ENCODE data around the gene PTOV1.

Gene PTOV1

GRCh38 chr19:49875177-49875576 is 24.2 kb downstream of the PTOV1 start:
- no peak for DNase-seq (ENCODE audit: low spot score)

DNA sequence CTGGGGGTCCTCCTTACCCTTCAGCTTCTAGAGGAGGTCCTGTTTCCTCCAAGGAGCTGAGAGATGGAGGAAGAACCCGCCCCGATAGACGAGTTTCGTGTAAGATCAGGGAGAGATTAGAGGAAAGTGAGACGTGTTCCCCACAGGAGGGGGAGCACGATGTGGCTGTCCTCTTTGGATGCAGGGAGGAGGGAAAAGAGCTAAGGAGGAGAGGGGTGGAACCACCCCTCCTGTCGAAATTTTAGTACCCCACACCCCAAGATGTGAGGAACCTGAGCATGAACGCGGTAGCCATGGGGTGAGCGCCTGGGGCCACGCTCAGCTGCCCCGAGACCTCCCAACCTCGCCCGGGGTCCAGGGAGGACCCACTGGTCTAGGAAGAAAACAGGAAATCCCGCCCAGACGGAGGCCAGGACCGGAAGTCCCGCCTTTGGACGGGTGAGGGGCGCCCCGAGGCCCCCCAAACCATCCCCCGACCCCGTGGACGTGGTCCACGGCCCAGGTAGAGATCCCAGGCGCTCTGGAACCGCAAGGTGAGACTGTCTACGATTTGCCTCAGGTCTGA is 25.0 kb downstream of the PTOV1 start:
- peak; percentile 58 for DNase-seq (ENCODE audit: low spot score)

GRCh38 chr19:49876422-49877019 is 25.6 kb downstream of the PTOV1 start:
- DNase-seq (ENCODE audit: low spot score), result peak; percentile 100

GRCh38 chr19:49877020-49877878 is 26.3 kb downstream of the PTOV1 start, which contains the start of the genes AKT1S1 and TBC1D17:
Gene AKT1S1, minus strand, starts transcription at chr19:49877355. Its CDS starts 4,060 bp downstream, at chr19:49873295.
Gene TBC1D17, plus strand, starts transcription at chr19:49877702. Its CDS starts 22 bp downstream, at chr19:49877724.
- DNase-seq (ENCODE audit: low spot score), result peak; percentile 100

- peak; percentile 96 for DNase-seq (ENCODE audit: low spot score)
Measured at GRCh38 chr19:49877879-49878743, 27.2 kb downstream of the PTOV1 start.

DNA sequence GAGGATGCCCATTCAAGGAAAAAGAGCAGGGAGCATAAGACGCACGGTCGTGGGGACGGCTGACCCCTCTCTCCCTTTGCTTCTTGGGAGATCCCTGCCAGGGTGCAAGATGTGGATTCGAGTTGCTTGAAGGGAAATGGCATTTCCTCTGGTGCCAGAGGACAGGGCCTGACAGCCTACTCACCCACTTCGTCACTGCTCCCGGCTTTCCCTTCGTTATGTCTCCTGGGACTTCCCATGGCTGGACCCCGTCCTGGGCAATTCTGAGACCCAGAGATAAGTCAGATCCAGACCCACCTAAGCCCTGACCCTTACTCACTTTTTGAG is 27.7 kb downstream of the PTOV1 start:
- no peak for DNase-seq (ENCODE audit: low spot score)

- DNase-seq (ENCODE audit: low spot score), result no peak
Measured at GRCh38 chr19:49879243-49879963, 28.4 kb downstream of the PTOV1 start.

DNA sequence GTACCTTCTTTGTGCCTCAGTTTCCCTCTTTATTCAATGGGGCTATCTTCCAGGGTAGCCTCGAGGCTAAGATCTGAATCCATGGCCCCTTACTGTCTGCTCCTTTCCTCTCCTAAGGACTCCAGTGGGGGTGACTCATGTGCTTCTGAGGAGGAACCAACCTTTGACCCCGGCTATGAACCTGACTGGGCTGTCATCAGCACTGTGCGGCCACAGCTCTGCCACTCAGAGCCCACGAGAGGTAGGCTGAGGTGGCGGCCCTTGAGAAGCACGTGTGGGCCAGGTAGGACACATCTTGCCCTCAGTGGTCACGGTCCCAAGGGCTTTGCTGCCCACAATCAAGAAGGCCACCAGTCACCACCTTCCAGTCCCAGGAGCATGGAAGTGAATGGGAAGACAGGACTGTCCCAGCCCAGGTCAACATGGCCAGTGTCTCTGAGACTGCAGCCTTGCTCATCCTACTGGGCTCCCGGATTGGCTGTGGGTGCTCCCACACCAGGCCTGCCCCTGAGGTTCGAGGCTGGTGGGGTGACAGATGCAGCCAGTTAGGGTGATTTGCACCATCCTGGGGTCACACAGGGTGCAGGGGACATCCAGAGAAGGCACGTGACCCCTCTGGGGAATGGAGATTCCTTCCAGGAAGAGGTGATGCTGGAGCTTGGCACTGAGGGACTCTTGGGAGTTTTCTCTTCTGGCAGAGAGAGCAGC is 29.4 kb downstream of the PTOV1 start:
- DNase-seq (ENCODE audit: low spot score), result no peak

DNA sequence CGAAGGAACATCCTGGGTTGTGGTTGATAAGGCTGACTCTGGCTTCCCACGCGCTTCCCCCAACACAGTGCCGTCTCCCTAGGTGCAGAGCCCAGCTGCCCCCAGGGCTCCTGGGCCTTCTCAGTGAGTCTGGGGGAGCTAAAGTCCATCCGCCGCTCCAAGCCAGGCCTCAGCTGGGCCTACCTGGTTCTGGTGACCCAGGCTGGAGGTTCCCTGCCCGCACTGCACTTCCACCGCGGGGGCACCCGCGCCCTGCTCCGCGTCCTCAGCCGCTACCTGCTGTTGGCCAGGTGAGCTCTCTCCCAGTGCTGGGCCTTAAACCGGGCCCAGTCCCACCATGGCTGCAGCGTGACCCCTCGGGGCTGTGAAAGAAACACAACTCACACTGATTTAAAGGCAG is 30.2 kb downstream of the PTOV1 start:
- DNase-seq (ENCODE audit: low spot score), result no peak

DNA sequence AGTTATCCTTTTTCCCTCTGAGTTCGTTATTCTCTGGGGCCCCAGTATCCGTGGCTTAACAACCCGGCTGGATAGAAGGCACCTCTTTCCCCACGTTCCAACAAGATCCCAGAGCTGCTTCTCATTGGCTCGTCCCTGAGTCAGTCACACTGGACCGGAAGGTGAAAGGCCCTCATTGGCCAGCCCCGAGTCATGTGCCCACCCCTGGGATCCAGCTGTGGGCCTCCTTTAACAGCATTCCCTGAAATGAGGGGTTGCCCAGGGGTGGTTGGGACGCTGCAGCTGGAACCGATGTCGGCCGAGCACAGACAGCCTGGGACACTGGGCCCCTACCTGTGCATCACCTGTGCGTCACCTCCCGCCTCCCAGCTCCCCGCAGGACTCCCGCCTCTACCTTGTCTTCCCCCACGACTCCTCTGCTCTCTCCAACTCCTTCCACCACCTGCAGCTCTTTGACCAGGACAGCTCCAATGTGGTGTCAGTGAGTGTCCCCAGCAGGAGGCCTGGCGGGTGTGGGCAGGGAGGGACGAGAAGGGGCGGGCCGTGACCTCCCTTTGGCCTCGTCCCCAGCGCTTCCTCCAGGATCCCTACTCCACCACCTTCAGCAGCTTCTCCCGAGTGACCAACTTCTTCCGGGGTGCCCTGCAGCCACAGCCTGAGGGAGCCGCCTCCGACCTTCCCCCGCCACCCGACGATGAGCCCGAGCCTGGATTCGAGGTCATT is 30.9 kb downstream of the PTOV1 start:
- no peak for DNase-seq (ENCODE audit: low spot score)

GRCh38 chr19:49882643-49883042 is 31.7 kb downstream of the PTOV1 start:
- DNase-seq (ENCODE audit: low spot score), result no peak

DNA sequence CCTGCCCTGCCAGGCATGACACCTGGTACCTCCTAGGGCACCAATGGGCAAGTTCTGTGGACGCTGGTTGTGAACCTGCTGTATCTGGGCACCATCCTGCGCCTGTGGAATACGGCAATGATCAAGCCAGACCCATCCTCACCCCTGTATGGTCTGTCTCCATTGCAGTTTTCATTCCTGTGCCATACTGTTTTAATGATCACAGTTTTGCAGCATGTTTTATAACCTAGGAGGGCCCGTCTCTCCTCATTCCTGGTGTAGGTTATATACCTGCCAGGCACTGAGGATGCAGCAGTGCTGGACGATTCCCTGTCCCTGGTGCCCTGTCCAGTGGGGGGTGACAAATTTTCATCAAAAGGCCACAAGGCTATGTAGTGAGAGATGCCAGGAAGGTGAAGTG is 32.1 kb downstream of the PTOV1 start:
- no peak for DNase-seq (ENCODE audit: low spot score)

DNA sequence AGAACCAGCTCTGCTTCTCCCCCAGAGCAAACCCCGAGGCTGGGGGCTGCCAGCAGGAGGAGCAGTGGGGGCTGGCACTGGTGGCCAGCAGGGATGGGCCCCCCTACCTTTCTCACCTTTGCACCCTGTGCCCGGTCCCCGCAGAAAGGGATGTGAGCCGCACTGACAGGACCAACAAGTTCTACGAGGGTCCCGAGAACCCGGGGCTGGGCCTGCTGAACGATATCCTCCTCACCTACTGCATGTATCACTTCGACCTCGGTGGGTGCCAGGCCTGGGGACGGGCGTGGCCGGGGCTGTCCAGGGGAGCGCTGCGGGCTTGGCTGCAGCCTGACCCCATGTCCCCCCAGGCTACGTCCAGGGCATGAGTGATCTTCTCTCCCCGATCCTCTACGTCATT is 33.1 kb downstream of the PTOV1 start:
- no peak for DNase-seq (ENCODE audit: low spot score)

GRCh38 chr19:49884760-49885159 is 33.8 kb downstream of the PTOV1 start:
- DNase-seq (ENCODE audit: low spot score), result no peak

DNA sequence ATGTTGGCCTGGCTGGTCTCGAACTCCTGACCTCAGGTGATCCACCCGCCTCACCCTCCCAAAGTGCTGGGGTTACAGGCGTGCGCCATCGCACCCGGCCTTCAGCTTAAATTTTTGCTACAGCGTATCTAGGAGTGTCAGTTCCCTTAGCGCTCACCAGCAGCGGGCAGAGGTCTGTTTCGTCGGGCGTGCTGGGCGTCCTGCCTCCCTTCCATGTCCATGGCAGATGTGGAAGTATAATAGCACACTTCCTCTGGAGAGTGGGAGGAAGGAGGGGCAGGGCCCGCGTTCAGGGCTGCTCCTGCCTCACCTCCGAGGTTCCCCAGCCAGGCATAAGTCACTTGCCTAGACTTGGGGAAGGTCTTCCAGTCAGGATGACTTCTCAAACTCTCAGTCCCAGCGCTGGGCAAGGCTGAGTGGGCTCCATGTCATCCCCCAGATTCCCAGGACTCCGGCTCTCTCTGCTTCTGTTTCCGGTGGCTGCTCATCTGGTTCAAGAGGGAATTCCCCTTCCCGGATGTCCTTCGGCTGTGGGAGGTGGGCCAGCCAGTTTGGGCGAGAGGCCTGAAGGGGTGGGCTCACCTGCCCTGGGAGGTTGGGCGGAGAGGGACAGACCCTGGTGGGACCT is 36.2 kb downstream of the PTOV1 start:
- DNase-seq (ENCODE audit: low spot score), result no peak

- DNase-seq (ENCODE audit: low spot score), result no peak
Measured at GRCh38 chr19:49887665-49888509, 36.9 kb downstream of the PTOV1 start.

DNA sequence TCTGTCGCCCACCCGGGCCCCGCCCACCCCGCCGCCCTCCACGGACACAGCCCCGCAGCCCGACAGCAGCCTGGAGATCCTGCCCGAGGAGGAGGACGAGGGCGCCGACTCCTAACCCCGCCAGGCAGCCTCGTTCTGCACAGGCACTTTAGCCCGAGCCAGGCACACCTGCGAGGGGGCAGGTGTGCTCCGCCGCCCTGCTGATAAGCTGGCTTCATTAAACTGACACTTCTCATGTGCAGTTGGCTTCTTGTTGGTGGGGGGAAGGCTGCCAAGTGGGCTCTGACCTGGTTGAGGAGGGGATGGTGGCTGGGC is 37.5 kb downstream of the PTOV1 start:
- DNase-seq (ENCODE audit: low spot score), result no peak

- DNase-seq (ENCODE audit: low spot score), result no peak
Measured at GRCh38 chr19:49889038-49889686, 38.2 kb downstream of the PTOV1 start.

Measured in pons (tissue), 1 donor.